Caco-2 (cell line): Measurements from ENCODE around the gene TTC38. TPM values are rescaled to one million over a fixed set of nuclear protein-coding genes. Genes with fewer than 3 reads are reported as not detected.

Source experiments
- BruUV-seq: library from RNA; stranded (reverse); fragments of 400-500 nt; replicated peaks from 2 replicates; lab custom pipeline; 2021; lab: Mats Ljungman, UMichigan
- CTCF ChIA-PET: fragments of 300-600 bp; sonication (Branson Sonifier 250); formaldehyde crosslinking; loops from one replicate; lab custom pipeline; 2022; ENCODE audit warnings: antibody characterized with exemption; lab: Charles Lee
- POLR2A ChIA-PET: fragments of 300-600 bp; sonication (Branson Sonifier 250); formaldehyde crosslinking; loops from one replicate; lab custom pipeline; 2022; ENCODE audit warnings: antibody characterized with exemption; lab: Charles Lee
- DNase-seq, 2 experiments: peaks; one replicate each; pipeline versions ENCODE4 v3.0.0 to v3.0.0-alpha.2; 2020 to 2022
- H3K27me3 ChIP-seq: replicated peaks from 2 replicates; pipeline ENCODE4 v1.6.0; 2011; ENCODE audit warnings: low read length; ENCODE audit not compliant: control insufficient read depth, insufficient read depth
- H3K36me3 ChIP-seq: 2 replicates; pipeline ENCODE4 v1.5.1; 2011; ENCODE audit warnings: low read length; ENCODE audit not compliant: control insufficient read depth, insufficient read depth
- H3K4me1 ChIP-seq: fragments of 250-450 bp; sonication (Bioruptor Pico); 2 replicates; pipeline ENCODE4 v1.5.1; 2020; ENCODE audit warnings: mild to moderate bottlenecking
- H3K4me3 ChIP-seq: 2 replicates; pipeline ENCODE4 v1.5.1; 2011; ENCODE audit warnings: low read depth, mild to moderate bottlenecking, control low read depth, low read length
- H3K9me3 ChIP-seq: fragments of 250-450 bp; sonication (Bioruptor Pico); 2 replicates; pipeline ENCODE4 v1.5.1; 2020; ENCODE audit warnings: mild to moderate bottlenecking, moderate library complexity
- H3K27ac Mint-ChIP-seq: one replicate; pipeline ENCODE4 v1.8.0; 2022; ENCODE audit warnings: mixed read lengths; ENCODE audit not compliant: unreplicated experiment
- H3K27me3 Mint-ChIP-seq: one replicate; pipeline ENCODE4 v1.8.0; 2022; ENCODE audit warnings: mixed read lengths; ENCODE audit not compliant: insufficient read depth, unreplicated experiment
- H3K36me3 Mint-ChIP-seq: one replicate; pipeline ENCODE4 v1.8.0; 2022; ENCODE audit warnings: mild to moderate bottlenecking, mixed read lengths; ENCODE audit not compliant: insufficient read depth, unreplicated experiment
- H3K4me1 Mint-ChIP-seq: one replicate; pipeline ENCODE4 v1.8.0; 2022; ENCODE audit warnings: low read depth, mixed read lengths; ENCODE audit not compliant: unreplicated experiment
- H3K4me3 Mint-ChIP-seq: one replicate; pipeline ENCODE4 v1.8.0; 2022; ENCODE audit warnings: mild to moderate bottlenecking, moderate library complexity, mixed read lengths; ENCODE audit not compliant: unreplicated experiment
- H3K9me3 Mint-ChIP-seq: one replicate; pipeline ENCODE4 v1.8.0; 2022; ENCODE audit warnings: mixed read lengths; ENCODE audit not compliant: unreplicated experiment
- CTCF ChIP-seq, 2 experiments: fragments of 200-600 bp in 1 of 2; IDR thresholded peaks; 1 replicate in 1 of 2; 2 replicates in 1 of 2; pipeline versions ENCODE4 v1.5.1 to v1.8.0; 2011 to 2022; ENCODE audit warnings: antibody characterized with exemption in 1 of 2, control low read depth in 1 of 2, inconsistent platforms in 1 of 2, low read depth in 1 of 2, low read length in 1 of 2, mild to moderate bottlenecking in 1 of 2, moderate library complexity in 1 of 2; ENCODE audit not compliant: insufficient read depth in 1 of 2, severe bottlenecking in 1 of 2, unreplicated experiment in 1 of 2
- intact Hi-C: fragments of 100-400 bp; cut with micrococcal nuclease; formaldehyde crosslinking; loops from one replicate; pipeline ENCODE4 v1.10.0; 2022; ENCODE audit not compliant: unreplicated experiment
- total RNA-seq: library from RNA; stranded (reverse); gene quantifications from 2 replicates; pipeline ENCODE4 v1.2.3, GENCODE V29; 2022

TTC38 gene
- total RNA-seq, 1 experiment from 2014 or later, result 44.5 TPM

GRCh38 chr22:46276563-46276962 lies 8.8 kb downstream of the TTC38 start:
- Mint-ChIP-seq H3K9me3 (no peaks in the 10 kb centered on the region), H3K36me3 (peaks cover 47% of the 10 kb centered on the region), H3K27me3 (no peaks in the 10 kb centered on the region), H3K4me3 (no peak overlapping the region), H3K4me1 (peaks cover 5% of the 10 kb centered on the region), H3K27ac (no peak overlapping the region)
- H3K27me3 ChIP-seq, result no peaks in the 10 kb centered on the region
- ChIA-PET CTCF (no interaction called here), POLR2A (no interaction called here)
- no peaks in the 10 kb centered on the region for H3K9me3 ChIP-seq
- no peak overlapping the region for H3K4me3 ChIP-seq
- intact Hi-C loops, result no loop called here
- peaks cover 14% of the 10 kb centered on the region for H3K36me3 ChIP-seq
- BruUV-seq, result no TSS peak
- H3K4me1 ChIP-seq, result no peaks in the 10 kb centered on the region
- TF ChIP-seq CTCF (IDR thresholded peaks at IDR 0.05; ENCODE audit: insufficient read depth in 1 of 2, low read depth in 1 of 2, low read length in 1 of 2, severe bottlenecking in 1 of 2, unreplicated experiment in 1 of 2), result no peak
- DNase-seq, result no peak

- H3K9me3 ChIP-seq, result no peaks in the 10 kb centered on the region
- H3K27ac Mint-ChIP-seq, result no peak overlapping the region
- H3K4me1 Mint-ChIP-seq, result peaks cover 5% of the 10 kb centered on the region
- no peaks in the 10 kb centered on the region for H3K27me3 Mint-ChIP-seq
- H3K4me3 Mint-ChIP-seq, result no peak overlapping the region
- H3K36me3 Mint-ChIP-seq, result peaks cover 56% of the 10 kb centered on the region
- ChIA-PET CTCF (no interaction called here), POLR2A (no interaction called here)
- peaks cover 11% of the 10 kb centered on the region for H3K36me3 ChIP-seq
- no peak for TF ChIP-seq CTCF (IDR thresholded peaks at IDR 0.05; ENCODE audit: insufficient read depth in 1 of 2, low read depth in 1 of 2, low read length in 1 of 2, severe bottlenecking in 1 of 2, unreplicated experiment in 1 of 2)
- H3K9me3 Mint-ChIP-seq, result no peaks in the 10 kb centered on the region
- no peak for DNase-seq
- no TSS peak for BruUV-seq
- H3K27me3 ChIP-seq, result no peaks in the 10 kb centered on the region
- intact Hi-C loops, result no loop called here
- H3K4me1 ChIP-seq, result no peaks in the 10 kb centered on the region
- no peak overlapping the region for H3K4me3 ChIP-seq
Measured at GRCh38 chr22:46278656-46279645, 11.1 kb downstream of the TTC38 start.

GRCh38 chr22:46280063-46280817 lies 12.4 kb downstream of the TTC38 start:
- DNase-seq, result no peak
- no peak overlapping the region for H3K27ac Mint-ChIP-seq
- no peak for TF ChIP-seq CTCF (IDR thresholded peaks at IDR 0.05; ENCODE audit: insufficient read depth in 1 of 2, low read depth in 1 of 2, low read length in 1 of 2, severe bottlenecking in 1 of 2, unreplicated experiment in 1 of 2)
- POLR2A ChIA-PET, result no interaction called here
- Histone ChIP-seq H3K36me3 (peaks cover 11% of the 10 kb centered on the region), H3K4me1 (no peaks in the 10 kb centered on the region), H3K27me3 (no peaks in the 10 kb centered on the region), H3K4me3 (no peak overlapping the region), H3K9me3 (no peaks in the 10 kb centered on the region)
- CTCF ChIA-PET, result interaction anchor here (0.5 kb wide), 1 partner anchor 129 kb away, joined by 8 read pairs; no protein-coding TSS in a partner anchor
- H3K9me3 Mint-ChIP-seq, result no peaks in the 10 kb centered on the region
- intact Hi-C loops, result no loop called here
- BruUV-seq, result no TSS peak
- peaks cover 53% of the 10 kb centered on the region for H3K36me3 Mint-ChIP-seq
- H3K27me3 Mint-ChIP-seq, result no peaks in the 10 kb centered on the region
- H3K4me3 Mint-ChIP-seq, result no peak overlapping the region
- H3K4me1 Mint-ChIP-seq, result peaks cover 5% of the 10 kb centered on the region
